ENCODE results near the gene TMPRSS9.

TMPRSS9 gene

GRCh38 chr19:2423915-2424685 is 64.0 kb downstream of the TMPRSS9 start:
- FAIRE-seq = no peak

GRCh38 chr19:2424686-2425621 is 64.9 kb downstream of the TMPRSS9 start:
- FAIRE-seq = no peak

GRCh38 chr19:2425622-2426581 is 65.8 kb downstream of the TMPRSS9 start:
- FAIRE-seq = no peak

- FAIRE-seq = no peak
Measured at GRCh38 chr19:2426611-2427428, 66.8 kb downstream of the TMPRSS9 start.

- peak; percentile 97 for FAIRE-seq
Measured at GRCh38 chr19:2427429-2428320, 67.6 kb downstream of the TMPRSS9 start, which contains the start of gene TIMM13. Gene TIMM13 (minus strand): TSS chr19:2427586. CDS start chr19:2427533, 53 bp downstream.

- no peak for FAIRE-seq
Measured at GRCh38 chr19:2428321-2428690, 68.2 kb downstream of the TMPRSS9 start.

- peak; percentile 44 for FAIRE-seq
Measured at GRCh38 chr19:2428756-2429711, 69.0 kb downstream of the TMPRSS9 start.

GRCh38 chr19:2429917-2430535 is 70.0 kb downstream of the TMPRSS9 start:
- FAIRE-seq = no peak

- no peak for FAIRE-seq
Measured at GRCh38 chr19:2431318-2432055, 71.4 kb downstream of the TMPRSS9 start.

GRCh38 chr19:2432131-2432848 is 72.2 kb downstream of the TMPRSS9 start:
- no peak for FAIRE-seq

- FAIRE-seq = no peak
Measured at GRCh38 chr19:2433854-2434253, 73.8 kb downstream of the TMPRSS9 start.

GRCh38 chr19:2434267-2434666 is 74.2 kb downstream of the TMPRSS9 start:
- no peak for FAIRE-seq

- no peak for FAIRE-seq
Measured at GRCh38 chr19:2434721-2435265, 74.7 kb downstream of the TMPRSS9 start.

GRCh38 chr19:2436384-2436783 is 76.3 kb downstream of the TMPRSS9 start:
- FAIRE-seq = no peak

- FAIRE-seq = no peak
Measured at GRCh38 chr19:2436926-2437325, 76.9 kb downstream of the TMPRSS9 start.

GRCh38 chr19:2438178-2438577 is 78.1 kb downstream of the TMPRSS9 start:
- no peak for FAIRE-seq

- FAIRE-seq = no peak
Measured at GRCh38 chr19:2440515-2440914, 80.5 kb downstream of the TMPRSS9 start.
